GM19467 (cell line): ENCODE results near the gene AIDA.
"Not testable (repeated sequence)": the region's sequence is repeated elsewhere in the genome, so short reads cannot be mapped to it uniquely, and the experiment has no call there.

Source experiments
- ATAC-seq: cut with Tn5 transposase; IDR thresholded peaks from one replicate; pipeline ENCODE4 v1.9.1; 2021; ENCODE audit warnings: mild to moderate bottlenecking, moderate library complexity; ENCODE audit not compliant: unreplicated experiment

The AIDA gene

DNA sequence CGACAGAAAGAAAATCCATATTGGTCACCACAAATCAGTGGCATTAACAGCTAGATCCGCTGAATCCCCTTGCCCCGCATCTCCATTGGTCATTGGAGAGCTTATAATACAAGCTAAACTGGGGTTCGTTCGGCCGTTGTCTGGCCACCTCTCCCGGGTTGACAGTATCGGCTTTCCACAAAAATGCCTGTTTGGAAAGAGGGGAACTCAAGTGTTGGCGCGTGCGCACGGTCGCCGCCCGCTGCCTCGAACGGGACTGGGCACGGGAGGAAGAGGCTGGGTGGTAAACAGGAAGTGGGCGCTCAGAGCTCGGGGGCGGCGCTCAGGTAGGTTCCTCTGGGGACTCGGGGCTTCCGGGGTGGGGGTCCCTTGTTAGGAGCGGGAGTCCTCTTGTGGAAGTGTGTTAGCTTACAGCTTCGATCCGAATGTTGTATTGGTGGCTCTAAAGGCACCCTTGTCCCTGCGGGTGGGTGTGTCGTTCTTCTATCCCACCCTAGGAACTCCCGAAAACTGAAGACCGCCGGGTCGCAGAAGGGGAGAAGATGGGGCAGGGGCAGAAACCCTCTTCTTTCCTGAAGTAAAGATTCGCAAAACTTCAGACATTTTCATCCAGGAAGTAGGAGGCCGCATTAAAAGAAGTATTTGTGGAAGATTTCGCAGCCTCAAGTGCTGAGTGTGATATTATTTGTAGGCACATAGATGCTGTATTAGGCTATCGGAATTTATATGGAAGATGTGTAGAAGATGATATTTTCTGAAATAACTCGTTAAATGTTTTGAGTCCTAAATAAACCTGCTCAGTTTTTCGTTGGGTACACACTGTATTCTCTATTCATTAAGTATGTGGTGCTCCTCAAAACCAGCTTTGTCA lies 1.0 kb upstream of the AIDA start:
- peak; percentile 56 for ATAC-seq

DNA sequence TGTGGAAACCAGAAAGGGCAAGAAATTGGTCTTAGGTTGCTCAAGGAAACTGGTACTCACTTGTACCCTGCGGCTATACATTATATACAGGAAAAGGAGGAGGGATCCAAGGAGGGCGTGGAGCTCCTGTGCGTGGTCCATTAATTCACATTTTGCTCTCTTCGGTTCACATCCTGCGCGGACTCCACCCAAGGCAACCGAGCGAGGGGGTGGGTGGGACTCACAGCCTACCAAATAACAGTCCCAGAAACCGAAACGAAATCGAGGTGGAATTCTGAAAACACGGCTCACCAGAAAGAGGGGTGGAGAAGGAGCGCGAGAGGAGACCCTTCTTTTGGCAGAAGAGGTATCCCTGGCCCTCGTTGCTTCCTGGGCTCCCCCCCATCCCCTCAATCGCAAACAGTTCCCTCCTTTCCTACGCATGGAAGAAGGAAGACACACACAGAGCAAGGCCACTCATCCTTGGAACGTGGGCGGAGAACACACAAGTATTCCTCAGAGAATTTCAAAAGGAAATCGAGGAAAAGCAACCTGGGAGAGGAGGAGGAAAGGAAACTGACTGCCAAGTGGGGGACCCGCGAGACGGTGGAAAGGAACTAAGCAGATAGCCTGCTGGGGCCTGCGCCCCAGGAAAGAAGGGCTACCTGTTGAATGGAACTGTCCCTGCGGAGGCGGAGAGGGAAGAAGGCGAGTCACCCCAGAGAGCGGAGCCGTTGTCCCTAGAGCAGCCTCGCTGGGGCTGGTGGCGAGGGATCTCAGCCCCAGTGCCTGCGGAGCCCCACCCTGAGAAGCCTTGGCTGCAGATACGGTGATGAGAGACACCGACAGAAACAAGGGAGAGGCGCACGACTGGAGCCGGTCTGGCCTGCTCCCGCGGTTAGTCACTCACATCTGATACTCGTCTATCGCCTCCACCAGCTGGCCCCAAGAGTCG lies 705 bp downstream of the AIDA start:
- ATAC-seq: peak; percentile 33

DNA sequence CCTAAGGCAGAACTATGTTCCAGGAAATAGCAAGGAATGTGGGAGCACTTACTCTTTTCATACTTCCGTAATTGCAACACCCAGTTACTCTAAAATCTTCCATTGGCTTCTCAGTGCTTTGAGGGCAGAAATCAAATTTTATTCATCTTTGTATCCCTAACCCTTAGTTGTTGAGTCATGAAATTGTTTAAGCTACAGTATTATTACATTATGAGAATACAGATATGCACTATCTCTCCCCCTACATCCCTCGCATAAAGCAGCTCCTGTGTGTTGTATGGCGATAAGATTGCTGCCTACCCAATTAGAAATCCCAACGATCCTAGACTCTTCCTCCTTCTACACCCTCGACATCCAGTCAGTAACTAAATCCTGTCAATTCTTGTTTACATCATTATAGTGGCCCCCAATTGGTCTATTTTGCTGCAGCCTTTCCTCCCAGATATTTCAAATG lies 2.6 kb downstream of the AIDA start:
- no peak for ATAC-seq

DNA sequence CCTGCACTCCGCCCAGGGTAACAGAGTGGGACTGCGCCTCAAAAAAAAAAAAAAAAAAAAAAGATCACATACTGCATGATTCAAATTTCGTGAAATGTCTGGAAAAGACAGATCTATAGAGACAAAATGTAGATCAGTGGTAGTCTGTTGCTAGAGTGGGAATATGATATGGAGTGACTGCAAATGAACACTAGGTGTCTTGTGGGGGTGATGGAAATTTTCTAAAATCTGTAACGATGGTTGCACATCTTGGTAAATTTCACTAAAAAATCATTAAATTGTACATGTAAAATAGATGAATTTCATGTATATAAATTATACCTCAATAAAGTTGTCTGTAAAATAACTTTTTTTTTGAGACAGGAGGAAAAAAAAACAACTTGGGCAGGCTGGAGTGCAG lies 5.5 kb downstream of the AIDA start:
- ATAC-seq: no peak

DNA sequence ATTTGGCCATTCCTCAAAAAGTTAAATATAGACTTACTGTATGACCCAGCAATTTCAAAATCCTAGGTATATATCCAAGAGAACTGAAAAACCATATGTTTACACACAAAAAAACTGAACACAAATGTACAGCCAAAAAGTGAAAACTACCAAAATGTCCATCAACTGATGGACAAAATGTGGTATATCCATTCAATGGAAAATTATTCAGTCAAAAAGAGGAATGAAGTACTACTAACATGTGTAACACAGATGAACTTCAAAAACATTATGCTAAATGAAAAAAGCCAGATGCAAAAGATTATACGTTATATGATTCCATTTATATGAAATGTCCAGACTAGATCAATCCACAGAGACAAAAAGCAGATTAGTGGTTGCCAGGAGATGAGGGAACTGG lies 8.0 kb downstream of the AIDA start:
- no peak for ATAC-seq

DNA sequence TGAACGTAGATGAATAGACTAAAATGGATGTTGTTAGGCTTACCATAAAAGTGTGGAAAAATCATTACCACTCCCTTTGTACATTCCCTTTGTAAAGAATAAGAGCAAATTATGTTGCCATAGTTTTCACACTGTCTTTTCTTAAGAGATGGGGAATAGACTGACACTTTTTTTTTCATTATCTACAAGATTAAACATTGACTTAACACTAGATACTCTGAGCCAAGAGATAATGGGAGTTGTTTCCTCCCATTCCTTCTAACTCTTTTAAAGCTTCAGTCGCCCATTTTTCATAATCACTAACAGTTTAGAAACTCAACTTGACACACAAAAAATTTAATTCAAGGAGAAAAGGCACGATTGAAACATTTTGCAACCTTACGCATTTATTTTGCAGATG lies 10.1 kb downstream of the AIDA start:
- ATAC-seq: no peak

DNA sequence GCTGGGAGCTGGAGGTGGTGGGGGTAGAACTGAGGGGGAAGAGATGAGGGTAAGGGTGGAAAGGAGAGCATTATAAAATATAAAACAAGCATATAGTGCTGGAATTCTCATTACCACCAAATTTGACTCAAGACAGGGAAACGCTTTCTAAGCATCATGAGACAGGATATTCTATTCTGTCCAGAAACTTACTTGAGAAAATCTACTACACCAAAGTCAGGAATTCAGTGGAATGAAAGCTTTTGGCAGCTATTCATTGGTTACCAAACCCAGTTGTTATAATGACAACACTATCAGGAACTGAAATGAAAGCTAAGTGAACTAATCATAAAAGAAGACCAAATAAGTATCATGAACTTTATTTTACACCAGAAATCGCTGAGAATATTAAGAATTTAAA lies 14.5 kb downstream of the AIDA start:
- ATAC-seq: no peak

DNA sequence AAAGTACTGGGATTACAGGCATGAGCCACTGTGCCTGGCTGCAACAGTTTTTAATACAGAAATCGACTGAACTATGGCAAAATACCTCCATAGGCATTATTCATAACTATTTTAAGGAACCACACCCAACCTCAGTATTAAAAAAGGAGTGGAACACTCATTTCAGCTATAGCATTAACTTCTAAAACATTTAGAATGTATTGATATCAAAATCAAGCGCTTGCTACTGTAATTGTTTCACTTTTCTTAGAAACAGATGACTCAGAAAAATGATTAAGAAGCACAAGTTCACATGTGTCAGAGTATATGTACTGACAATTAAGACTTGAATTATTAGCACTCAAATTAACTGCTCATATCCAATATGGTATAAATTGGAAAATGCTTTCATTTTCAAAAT lies 15.1 kb downstream of the AIDA start:
- no peak for ATAC-seq

DNA sequence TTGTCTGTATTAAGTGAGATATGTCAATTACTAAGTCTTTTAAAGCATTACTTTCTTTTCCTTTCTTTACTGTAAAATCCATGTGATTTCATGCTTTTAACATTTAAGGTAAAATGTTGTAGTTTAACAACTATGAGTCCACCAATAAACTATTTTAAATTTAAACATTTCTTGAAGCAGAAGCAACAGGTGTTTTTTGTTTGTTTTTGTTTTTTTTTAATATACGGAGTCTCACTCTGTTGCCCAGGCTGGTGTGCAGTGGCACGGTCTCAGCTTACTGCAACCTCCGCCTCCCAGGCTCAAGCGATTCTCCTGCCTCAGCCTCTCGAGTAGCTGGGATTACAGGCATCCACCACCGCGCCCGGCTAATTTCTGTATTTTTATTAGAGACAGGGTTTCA lies 15.6 kb downstream of the AIDA start:
- no peak for ATAC-seq

DNA sequence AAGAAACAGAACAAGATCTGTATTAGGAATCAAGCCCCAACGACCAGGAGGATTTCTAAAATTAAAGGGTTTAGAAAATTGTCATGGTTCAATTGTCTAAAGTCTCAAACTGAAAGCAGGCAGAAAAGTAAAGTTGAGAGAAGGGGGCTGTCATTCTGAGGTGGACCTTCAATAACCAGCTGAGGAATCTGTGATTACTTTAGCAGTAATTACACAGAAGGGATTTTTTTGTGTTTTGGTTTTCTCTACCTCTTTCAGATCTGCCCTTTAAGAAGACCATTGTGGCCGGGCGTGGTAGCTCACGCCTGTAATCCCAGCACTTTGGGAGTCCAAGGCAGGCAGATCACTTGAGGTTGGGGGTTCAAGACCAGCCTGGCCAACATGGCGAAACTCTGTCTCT lies 17.4 kb downstream of the AIDA start:
- no peak for ATAC-seq

DNA sequence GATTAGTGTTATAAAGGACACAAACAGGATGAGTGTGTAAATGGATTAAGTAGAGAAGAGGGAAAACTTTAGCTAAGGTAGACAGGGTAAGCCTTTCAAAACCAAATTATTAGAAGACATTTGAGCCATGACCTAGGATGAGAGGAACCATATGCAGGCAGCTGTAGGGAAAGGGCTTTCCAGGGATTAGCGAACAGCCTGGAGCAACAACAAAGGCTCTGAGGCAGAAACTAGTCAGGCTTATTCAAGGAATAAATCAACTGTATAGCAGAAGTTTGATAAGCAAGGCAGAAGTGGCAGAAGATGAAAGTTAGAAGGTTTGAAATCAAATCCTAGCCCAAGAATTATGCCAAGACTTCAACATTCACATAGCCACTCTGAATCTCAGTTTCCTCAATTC lies 21.3 kb downstream of the AIDA start:
- ATAC-seq: no peak

DNA sequence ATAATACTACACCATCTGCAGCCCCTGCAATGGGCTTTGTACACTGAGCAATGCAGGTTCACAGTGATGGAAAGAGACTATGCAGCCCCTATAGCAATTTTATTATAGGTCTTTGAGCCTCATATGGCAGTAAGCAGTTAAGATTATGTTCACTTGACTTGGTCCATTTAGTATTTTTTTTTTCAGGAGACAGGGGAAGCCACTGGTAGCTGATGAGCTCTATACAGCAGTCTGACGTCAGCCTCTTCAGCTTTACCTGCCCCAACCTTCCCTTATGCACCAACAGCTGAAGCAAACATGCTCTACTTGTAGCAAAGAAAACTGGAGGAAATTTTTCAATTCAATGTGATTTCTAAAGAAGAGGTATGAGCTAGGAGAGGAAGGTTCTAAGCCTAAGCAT lies 32.2 kb downstream of the AIDA start:
- ATAC-seq: no peak

DNA sequence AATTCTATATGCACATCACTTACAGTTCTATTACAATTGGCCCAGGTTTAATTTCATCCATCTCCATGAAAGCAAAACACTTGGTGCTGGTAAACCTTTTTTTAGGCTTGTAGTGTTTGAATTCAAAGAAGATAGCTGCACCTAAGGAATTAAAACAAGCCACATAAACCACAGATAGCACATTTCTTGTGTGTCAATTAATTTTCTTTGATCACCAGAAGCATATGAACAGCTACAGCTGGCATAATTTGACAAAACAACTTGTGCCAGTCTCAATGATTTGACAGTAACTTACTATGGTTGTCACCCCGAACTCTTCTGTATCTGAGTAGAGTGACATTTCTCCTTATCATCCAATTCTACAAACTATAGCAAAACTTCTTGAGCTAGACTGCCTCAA lies 42.2 kb downstream of the AIDA start:
- no peak for ATAC-seq

DNA sequence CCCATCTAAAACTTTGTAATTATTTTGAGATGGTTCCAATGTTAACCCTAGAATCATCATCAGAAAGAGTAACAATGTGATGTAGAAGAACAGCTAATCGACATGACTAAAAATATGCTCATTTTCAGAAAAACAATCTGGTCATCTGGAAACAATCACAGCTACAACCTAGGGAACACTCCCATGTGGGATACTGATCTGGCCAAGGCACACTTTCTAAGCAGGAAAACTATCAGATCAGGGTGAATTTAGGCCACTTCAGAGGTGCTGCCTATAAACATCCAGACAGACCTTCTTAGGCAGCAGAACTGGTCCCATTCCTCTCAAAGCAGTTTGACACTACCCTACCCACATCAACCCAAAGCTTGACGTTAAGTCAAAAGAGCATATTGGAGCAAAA lies 43.2 kb downstream of the AIDA start:
- ATAC-seq: not testable (repeated sequence)

DNA sequence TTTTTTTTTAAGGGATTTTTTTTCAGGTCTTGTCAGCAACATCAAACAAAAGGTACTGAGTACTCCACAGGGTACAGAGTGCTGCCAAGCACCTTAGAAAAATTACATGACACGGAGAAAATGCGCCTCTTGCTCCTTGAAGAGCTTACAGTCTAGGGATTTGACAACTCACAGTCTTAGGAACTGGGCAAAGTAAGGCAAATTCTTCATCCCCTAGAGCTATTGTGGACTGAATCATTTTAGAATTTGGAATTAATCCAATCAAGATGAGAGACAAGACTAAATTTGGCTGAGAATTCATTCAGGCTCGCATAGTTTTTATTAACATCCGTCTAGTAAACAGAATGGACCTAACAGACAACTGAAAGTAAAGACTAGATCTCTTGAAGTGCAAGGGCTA lies 44.1 kb downstream of the AIDA start:
- ATAC-seq: not testable (repeated sequence)

DNA sequence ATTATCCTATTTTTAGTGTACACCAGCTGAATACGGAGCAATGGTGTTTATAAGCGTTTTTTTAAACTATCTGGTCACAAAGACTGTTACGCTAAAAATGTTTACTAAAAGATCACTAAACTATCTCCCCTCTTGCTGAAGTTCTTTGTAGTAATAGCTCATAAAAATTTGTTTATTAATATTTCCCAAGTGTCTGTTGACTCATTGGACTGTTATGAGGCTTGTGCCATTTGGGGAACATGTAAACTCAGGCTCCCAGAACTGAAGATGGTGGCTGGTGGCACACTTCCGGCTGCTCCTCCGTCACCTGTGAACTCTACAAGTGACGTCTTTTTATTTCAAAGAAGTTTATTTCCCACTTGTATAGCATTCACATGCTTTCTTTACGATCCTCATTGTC lies 46.3 kb downstream of the AIDA start:
- no peak for ATAC-seq

DNA sequence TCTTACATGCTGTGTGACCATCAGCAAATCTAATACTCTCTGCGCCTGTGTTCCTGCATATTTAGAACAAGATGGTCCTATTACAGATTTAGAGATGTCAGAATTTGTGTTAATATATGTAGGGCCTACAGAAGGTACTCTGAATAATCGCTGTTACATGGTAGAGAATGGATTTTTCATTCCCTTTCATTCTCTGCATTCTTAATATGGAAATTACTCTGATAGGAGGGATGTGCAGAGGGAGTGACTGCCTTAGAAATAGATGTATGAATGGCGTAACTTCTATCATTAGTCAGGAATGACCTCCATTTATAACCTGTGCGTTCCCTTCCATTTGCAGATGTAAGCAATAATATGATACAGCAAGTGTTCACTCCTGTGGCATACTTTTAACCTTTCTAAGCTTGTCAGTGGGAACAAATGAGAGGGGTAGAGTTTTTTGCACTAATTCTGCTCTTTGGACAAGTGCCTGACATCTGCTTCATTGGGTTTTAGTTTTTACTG lies 48.8 kb downstream of the AIDA start:
- no peak for ATAC-seq

DNA sequence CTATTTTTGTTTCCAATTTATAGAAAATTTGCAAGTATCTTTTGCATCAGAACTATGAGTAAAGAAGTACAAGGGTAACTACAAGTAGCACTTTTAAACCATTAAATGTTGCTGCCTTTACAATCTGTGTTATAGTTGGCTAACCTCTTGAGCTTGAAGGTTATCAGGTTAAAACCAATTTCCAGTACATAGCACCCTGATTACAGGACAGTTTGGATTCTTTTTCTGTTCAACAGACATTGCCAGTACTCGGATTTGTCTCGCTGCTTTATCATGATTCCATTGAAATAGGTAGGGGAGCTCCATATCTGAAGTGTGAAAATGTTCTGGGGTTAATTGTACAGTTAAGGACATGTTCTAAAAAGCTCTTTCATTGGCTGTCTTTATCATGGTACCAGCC lies 54.4 kb downstream of the AIDA start:
- no peak for ATAC-seq

DNA sequence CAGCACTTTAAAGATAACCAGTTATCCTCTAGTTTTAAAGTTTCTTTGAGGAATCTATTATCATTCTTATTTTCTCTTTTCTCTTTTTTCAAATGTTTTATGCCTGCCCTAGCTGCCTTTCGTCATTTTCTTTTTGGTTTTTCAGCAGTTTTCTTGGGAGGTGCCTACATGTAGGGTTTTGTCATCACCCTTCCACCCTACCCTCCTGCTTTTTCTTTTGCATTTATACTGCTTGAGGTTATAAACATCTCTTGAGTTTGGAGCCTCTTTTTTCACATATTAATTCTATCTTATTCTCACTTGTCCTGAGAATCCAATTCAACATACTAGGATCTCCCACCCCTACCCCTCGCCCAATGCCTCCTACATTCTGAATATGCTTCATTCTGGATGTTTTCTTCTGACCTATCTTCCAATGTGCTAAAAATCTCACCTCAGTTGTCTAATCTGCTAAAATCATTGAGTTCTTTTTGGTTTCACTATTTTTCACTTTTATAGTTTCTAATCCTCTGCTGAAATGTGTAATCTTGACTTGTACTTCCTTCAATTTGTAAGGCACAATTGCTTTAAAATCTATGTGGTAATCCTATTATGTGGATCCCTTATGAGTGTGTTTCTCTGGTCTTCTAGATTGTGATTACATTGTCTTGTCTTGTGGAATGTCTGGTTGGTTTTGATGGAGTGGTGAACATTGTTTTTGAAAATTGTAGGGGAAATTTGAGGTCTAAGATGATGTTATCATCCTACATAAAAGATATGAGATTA lies 55.7 kb downstream of the AIDA start:
- no peak for ATAC-seq

DNA sequence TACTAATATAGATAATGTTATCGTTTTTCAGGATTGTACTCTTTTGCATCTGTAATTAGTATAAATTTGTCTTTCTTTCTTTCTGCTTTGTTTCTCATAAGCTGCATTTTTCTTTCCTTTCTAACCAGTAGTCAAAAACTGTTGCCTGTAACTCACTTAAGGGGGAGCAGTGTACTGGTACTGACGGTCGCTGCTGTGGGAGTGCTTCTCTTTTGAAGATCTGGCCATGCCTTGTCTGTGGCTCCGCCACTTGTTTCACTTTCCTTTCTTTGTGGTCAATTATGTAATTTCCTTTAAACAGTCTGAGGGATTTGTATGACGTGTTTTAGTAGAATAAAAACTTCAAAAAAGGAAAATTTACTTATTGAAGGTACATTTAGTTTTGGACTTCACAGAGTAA lies 57.4 kb downstream of the AIDA start:
- peak; percentile 93 for ATAC-seq
